Measurements from ENCODE around the gene PDZRN4. TPM values are rescaled to one million over a fixed set of nuclear protein-coding genes. Genes with fewer than 3 reads are reported as not detected.

The PDZRN4 gene
- total and polyA plus RNA-seq, 4 experiments from 2014 or later: not detected

DNA sequence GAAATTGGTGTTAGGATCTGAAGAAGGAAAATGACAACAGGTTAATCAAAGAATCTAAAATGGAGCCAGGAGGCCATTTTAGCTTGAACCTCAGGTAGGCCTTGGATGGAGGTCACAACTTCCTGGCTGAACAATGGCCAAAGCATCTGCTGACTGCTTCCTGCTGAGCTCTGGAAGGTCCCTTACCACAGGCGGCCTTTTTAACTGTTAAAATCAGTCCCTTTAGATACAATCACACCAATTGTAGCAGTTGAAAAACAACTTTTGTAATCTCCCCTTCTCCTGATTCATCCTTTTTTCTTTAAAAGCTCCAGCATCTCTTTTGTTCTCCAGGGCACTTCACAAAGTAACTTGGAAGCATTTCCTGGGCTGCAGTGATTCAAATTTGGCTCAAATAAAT, 388.8 kb downstream of the PDZRN4 start:
- no peaks in the 10 kb centered on the region for H3K36me3 ChIP-seq (ENCODE audit: insufficient read depth, low read length)
- intact Hi-C loops (cut with micrococcal nuclease): no loop called here
- no peak overlapping the region for H3K4me3 ChIP-seq (ENCODE audit: low read length in 2 of 2)
- H3K9me3 ChIP-seq (ENCODE audit: control insufficient read depth in 1 of 2, low read length in 2 of 2): no peaks in the 10 kb centered on the region
- no peak for DNase-seq
- Mint-ChIP-seq H3K4me3 (no peak overlapping the region), H3K27ac (no peak overlapping the region), H3K36me3 (no peaks in the 10 kb centered on the region), H3K9me3 (peaks cover 0 to 2% (median 0%) of the 10 kb centered on the region in 8 donors), H3K27me3 (peaks cover 0 to 8% of the 10 kb centered on the region in 2 donors), H3K4me1 (no peaks in the 10 kb centered on the region)
- POLR2A ChIA-PET (ENCODE audit: partially characterized antibody): no interaction called here
- H3K4me1 ChIP-seq (ENCODE audit: insufficient read depth, low read length): no peaks in the 10 kb centered on the region
- no peak overlapping the region for H3K27ac ChIP-seq (ENCODE audit: low read depth, low read length)
- H3K27me3 ChIP-seq (ENCODE audit: insufficient read depth, low read length): no peaks in the 10 kb centered on the region
- CTCF ChIA-PET (ENCODE audit: partially characterized antibody): interaction anchor here (1.4 kb wide), 1 partner anchor 1425 kb away, joined by 3 read pairs; no protein-coding TSS in a partner anchor

DNA sequence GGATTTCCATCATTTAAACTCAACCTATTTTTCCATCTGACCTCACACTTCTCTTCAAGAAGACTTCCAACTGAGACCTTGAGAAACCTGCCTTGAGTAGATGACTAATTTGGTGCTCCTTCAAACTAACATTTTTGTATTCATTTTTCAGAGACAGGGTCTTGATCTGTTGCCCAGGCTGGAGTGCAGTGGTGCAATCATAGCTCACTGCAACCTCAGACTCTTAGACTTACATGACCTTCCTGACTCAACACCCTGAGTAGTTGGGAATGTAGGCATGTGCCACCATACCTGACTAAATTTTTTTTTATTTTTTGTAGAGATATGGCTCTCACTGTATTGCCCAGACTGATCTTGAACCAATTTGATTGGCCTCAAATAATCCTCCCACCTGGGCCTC, 389.9 kb downstream of the PDZRN4 start:
- H3K4me1 Mint-ChIP-seq: no peaks in the 10 kb centered on the region
- no peaks in the 10 kb centered on the region for H3K9me3 ChIP-seq (ENCODE audit: control insufficient read depth in 1 of 2, low read length in 2 of 2)
- CTCF ChIA-PET (ENCODE audit: partially characterized antibody): interaction anchor here (1.4 kb wide), 1 partner anchor 1426 kb away, joined by 3 read pairs; no protein-coding TSS in a partner anchor
- H3K27me3 Mint-ChIP-seq: peaks cover 0 to 8% of the 10 kb centered on the region in 2 donors
- H3K9me3 Mint-ChIP-seq: peaks cover 0 to 3% (median 0%) of the 10 kb centered on the region in 8 donors
- no peak overlapping the region for H3K4me3 Mint-ChIP-seq
- no peak overlapping the region for H3K27ac Mint-ChIP-seq
- intact Hi-C loops (cut with micrococcal nuclease): no loop called here
- no peaks in the 10 kb centered on the region for H3K36me3 Mint-ChIP-seq
- no peaks in the 10 kb centered on the region for H3K4me1 ChIP-seq (ENCODE audit: insufficient read depth, low read length)
- no peaks in the 10 kb centered on the region for H3K27me3 ChIP-seq (ENCODE audit: insufficient read depth, low read length)
- no peaks in the 10 kb centered on the region for H3K36me3 ChIP-seq (ENCODE audit: insufficient read depth, low read length)
- no peak for DNase-seq
- H3K4me3 ChIP-seq (ENCODE audit: low read length in 2 of 2): no peak overlapping the region
- no peak overlapping the region for H3K27ac ChIP-seq (ENCODE audit: low read depth, low read length)
- POLR2A ChIA-PET (ENCODE audit: partially characterized antibody): no interaction called here

DNA sequence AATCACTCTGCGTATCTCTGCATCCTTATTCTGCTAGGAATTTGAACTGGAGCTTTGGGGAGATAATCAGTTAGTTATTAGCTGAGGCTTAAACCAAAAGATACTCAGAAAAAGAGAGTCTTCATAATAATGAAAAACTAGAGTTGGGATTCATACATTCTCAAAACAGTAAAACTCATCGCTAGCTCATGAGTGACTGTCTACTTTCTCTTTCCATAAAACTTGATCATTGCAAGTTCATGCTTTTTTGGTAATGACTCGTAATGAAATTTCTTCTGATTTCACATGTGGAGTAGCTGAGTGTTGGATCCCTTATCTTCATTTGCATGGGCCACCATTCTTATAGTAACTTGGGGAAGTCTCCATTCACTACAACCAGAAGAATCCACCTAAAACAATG, 397.7 kb downstream of the PDZRN4 start:
- intact Hi-C loops (cut with micrococcal nuclease): no loop called here

DNA sequence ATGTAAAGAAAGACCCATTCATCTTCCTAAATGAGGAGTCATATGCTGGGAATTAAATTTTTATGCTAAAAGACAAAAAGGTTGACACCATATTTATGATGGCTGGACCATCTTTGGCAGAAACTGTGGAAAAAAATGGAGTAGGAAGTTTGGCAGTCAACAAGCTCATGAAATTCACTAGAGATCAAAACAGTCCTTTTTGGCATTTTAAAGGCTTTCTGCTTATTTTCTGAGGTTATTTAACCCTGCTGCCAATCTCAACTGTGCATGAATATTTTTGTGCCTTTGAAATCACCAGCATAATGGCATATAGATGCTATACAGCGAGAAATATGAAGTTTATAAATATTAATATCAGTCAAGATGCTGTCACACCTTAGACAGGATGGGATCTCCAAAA, 399.5 kb downstream of the PDZRN4 start:
- H3K27ac Mint-ChIP-seq: no peak overlapping the region
- Histone ChIP-seq H3K36me3 (ENCODE audit: insufficient read depth, low read length) (no peaks in the 10 kb centered on the region), H3K9me3 (ENCODE audit: control insufficient read depth in 1 of 2, low read length in 2 of 2) (no peaks in the 10 kb centered on the region), H3K4me3 (ENCODE audit: low read length in 2 of 2) (no peak overlapping the region), H3K27ac (ENCODE audit: low read depth, low read length) (no peak overlapping the region), H3K4me1 (ENCODE audit: insufficient read depth, low read length) (no peaks in the 10 kb centered on the region), H3K27me3 (ENCODE audit: insufficient read depth, low read length) (no peaks in the 10 kb centered on the region)
- ChIA-PET POLR2A (ENCODE audit: partially characterized antibody) (no interaction called here), CTCF (ENCODE audit: partially characterized antibody) (no interaction called here)
- H3K4me3 Mint-ChIP-seq: no peak overlapping the region
- H3K27me3 Mint-ChIP-seq: peaks cover 2 to 3% of the 10 kb centered on the region in 2 donors
- H3K4me1 Mint-ChIP-seq: peaks cover 0 to 2% (median 0%) of the 10 kb centered on the region in 4 donors
- intact Hi-C loops (cut with micrococcal nuclease): no loop called here
- peaks cover 0 to under 1% (median 0%) of the 10 kb centered on the region in 8 donors for H3K9me3 Mint-ChIP-seq
- no peaks in the 10 kb centered on the region for H3K36me3 Mint-ChIP-seq
- DNase-seq: no peak

More for the DNA sequence above, 397.7 kb downstream of the PDZRN4 start:
- no peak overlapping the region for H3K27ac ChIP-seq (ENCODE audit: low read depth, low read length)
- peaks cover 0 to 2% (median 0%) of the 10 kb centered on the region in 4 donors for H3K4me1 Mint-ChIP-seq
- H3K36me3 ChIP-seq (ENCODE audit: insufficient read depth, low read length): no peaks in the 10 kb centered on the region
- no peak for DNase-seq
- peaks cover 0 to 3% (median 0%) of the 10 kb centered on the region in 8 donors for H3K9me3 Mint-ChIP-seq
- H3K4me3 Mint-ChIP-seq: no peak overlapping the region
- CTCF ChIA-PET (ENCODE audit: partially characterized antibody): no interaction called here
- no peaks in the 10 kb centered on the region for H3K4me1 ChIP-seq (ENCODE audit: insufficient read depth, low read length)
- H3K27ac Mint-ChIP-seq: no peak overlapping the region
- no peak overlapping the region for H3K4me3 ChIP-seq (ENCODE audit: low read length in 2 of 2)
- H3K27me3 Mint-ChIP-seq: peaks cover 2 to 5% of the 10 kb centered on the region in 2 donors
- no peaks in the 10 kb centered on the region for H3K9me3 ChIP-seq (ENCODE audit: control insufficient read depth in 1 of 2, low read length in 2 of 2)
- no peaks in the 10 kb centered on the region for H3K27me3 ChIP-seq (ENCODE audit: insufficient read depth, low read length)
- no peaks in the 10 kb centered on the region for H3K36me3 Mint-ChIP-seq
- POLR2A ChIA-PET (ENCODE audit: partially characterized antibody): no interaction called here

DNA sequence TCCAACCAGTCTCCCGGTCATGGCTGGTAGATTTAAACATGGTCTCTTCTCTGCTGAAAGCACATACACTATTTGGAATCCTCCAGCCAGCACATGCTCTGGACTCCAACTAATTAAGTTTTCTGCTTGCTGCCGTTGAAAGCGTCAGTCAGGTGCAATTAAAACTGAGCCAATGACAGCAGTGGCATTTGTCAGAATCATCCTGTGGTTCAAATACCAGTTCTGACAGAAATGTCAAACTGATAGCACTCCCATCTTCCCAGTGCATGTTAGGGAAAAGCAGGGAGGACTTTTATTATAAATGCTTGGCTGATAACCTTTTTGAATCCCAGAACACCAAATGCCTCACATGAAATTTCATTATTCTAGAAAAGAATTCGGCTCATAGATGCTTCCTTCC, 401.8 kb downstream of the PDZRN4 start:
- DNase-seq: no peak
- Histone ChIP-seq H3K9me3 (ENCODE audit: control insufficient read depth in 1 of 2, low read length in 2 of 2) (no peaks in the 10 kb centered on the region), H3K4me1 (ENCODE audit: insufficient read depth, low read length) (no peaks in the 10 kb centered on the region), H3K27me3 (ENCODE audit: insufficient read depth, low read length) (no peaks in the 10 kb centered on the region), H3K36me3 (ENCODE audit: insufficient read depth, low read length) (no peaks in the 10 kb centered on the region), H3K27ac (ENCODE audit: low read depth, low read length) (no peak overlapping the region), H3K4me3 (ENCODE audit: low read length in 2 of 2) (no peak overlapping the region)
- intact Hi-C loops (cut with micrococcal nuclease): no loop called here
- no peak overlapping the region for H3K27ac Mint-ChIP-seq
- CTCF ChIA-PET (ENCODE audit: partially characterized antibody): no interaction called here
- no peaks in the 10 kb centered on the region for H3K36me3 Mint-ChIP-seq
- H3K4me1 Mint-ChIP-seq: peaks cover 0 to 2% (median 0%) of the 10 kb centered on the region in 4 donors
- H3K9me3 Mint-ChIP-seq: no peaks in the 10 kb centered on the region
- POLR2A ChIA-PET (ENCODE audit: partially characterized antibody): no interaction called here
- H3K4me3 Mint-ChIP-seq: no peak overlapping the region
- H3K27me3 Mint-ChIP-seq: peaks cover 2 to 3% of the 10 kb centered on the region in 2 donors

DNA sequence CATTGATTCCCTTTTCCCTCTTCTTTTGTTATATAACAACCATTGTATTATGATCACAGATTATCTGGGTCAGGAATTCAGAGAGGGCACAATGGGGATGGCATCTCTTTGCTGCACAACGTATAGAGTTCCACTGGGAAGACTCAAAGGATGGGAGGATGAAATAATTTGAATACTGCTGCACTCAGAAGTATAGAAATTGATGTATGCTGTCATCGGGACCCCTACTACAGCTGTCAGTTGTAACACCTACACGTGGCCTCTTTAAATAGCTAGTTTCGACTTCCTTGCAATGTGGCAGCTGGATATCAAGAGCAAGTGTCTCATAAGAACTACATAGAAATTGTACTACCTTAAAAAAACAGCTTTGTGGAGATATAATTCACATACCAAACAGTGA, 408.1 kb downstream of the PDZRN4 start:
- H3K27me3 Mint-ChIP-seq: peaks cover 0 to 1% of the 10 kb centered on the region in 2 donors
- no peak for DNase-seq
- Histone ChIP-seq H3K4me3 (ENCODE audit: low read length in 2 of 2) (no peak overlapping the region), H3K36me3 (ENCODE audit: insufficient read depth, low read length) (no peaks in the 10 kb centered on the region), H3K27ac (ENCODE audit: low read depth, low read length) (no peak overlapping the region), H3K9me3 (ENCODE audit: control insufficient read depth in 1 of 2, low read length in 2 of 2) (no peaks in the 10 kb centered on the region), H3K4me1 (ENCODE audit: insufficient read depth, low read length) (no peaks in the 10 kb centered on the region), H3K27me3 (ENCODE audit: insufficient read depth, low read length) (no peaks in the 10 kb centered on the region)
- ChIA-PET POLR2A (ENCODE audit: partially characterized antibody) (no interaction called here), CTCF (ENCODE audit: partially characterized antibody) (no interaction called here)
- H3K4me1 Mint-ChIP-seq: no peaks in the 10 kb centered on the region
- no peak overlapping the region for H3K27ac Mint-ChIP-seq
- H3K36me3 Mint-ChIP-seq: no peaks in the 10 kb centered on the region
- H3K9me3 Mint-ChIP-seq: no peaks in the 10 kb centered on the region
- intact Hi-C loops (cut with micrococcal nuclease): no loop called here
- H3K4me3 Mint-ChIP-seq: no peak overlapping the region

DNA sequence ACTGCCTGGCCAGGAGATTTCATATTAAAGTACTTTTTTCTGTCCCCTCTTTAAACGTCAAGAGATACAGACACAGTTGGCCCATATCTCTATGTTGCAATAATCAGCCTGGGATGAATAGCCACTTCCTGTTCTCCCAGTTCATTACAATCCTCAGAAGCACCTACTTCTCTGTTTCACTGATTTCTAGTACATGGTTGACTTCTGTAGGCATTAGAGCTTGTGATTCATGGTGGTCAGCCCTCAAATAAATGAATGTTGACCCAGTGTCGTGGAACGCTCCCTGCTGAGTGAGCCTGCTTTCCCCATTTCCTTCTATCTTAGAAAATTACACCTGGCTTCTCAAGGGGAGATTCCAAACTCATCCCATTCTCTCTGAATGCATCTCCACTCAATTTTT, 416.7 kb downstream of the PDZRN4 start:
- ChIA-PET POLR2A (ENCODE audit: partially characterized antibody) (no interaction called here), CTCF (ENCODE audit: partially characterized antibody) (no interaction called here)
- Mint-ChIP-seq H3K9me3 (peaks cover 0 to 2% (median 0%) of the 10 kb centered on the region in 8 donors), H3K4me1 (no peaks in the 10 kb centered on the region), H3K27ac (no peak overlapping the region), H3K36me3 (no peaks in the 10 kb centered on the region), H3K4me3 (no peak overlapping the region), H3K27me3 (peaks cover 0 to 2% of the 10 kb centered on the region in 2 donors)
- intact Hi-C loops (cut with micrococcal nuclease): no loop called here
- no peaks in the 10 kb centered on the region for H3K4me1 ChIP-seq (ENCODE audit: insufficient read depth, low read length)
- no peak for DNase-seq
- H3K36me3 ChIP-seq (ENCODE audit: insufficient read depth, low read length): no peaks in the 10 kb centered on the region
- no peak overlapping the region for H3K4me3 ChIP-seq (ENCODE audit: low read length in 2 of 2)
- no peaks in the 10 kb centered on the region for H3K27me3 ChIP-seq (ENCODE audit: insufficient read depth, low read length)
- no peaks in the 10 kb centered on the region for H3K9me3 ChIP-seq (ENCODE audit: control insufficient read depth in 1 of 2, low read length in 2 of 2)
- H3K27ac ChIP-seq (ENCODE audit: low read depth, low read length): no peak overlapping the region

Measured in CD4-positive, alpha-beta memory T cell (primary cell).